Keratinocyte (primary cell): ENCODE data around the gene MYO1G. TPM values are rescaled to one million over a fixed set of nuclear protein-coding genes. Genes with fewer than 3 reads are reported as not detected.

Experiments
- DNase-seq: peaks from one replicate; pipeline ENCODE4 v3.0.0-alpha.2; 2011; ENCODE audit warnings: low read depth, missing footprints, low spot score
- FAIRE-seq: peaks from 2 replicates; lab custom pipeline; 2011; peaks lifted over from hg19 to GRCh38; lab: Jason Lieb, UNC
- H2AFZ ChIP-seq: 2 replicates; pipeline ENCODE4 v1.6.0; 2012; ENCODE audit warnings: low read length, control low read depth, inconsistent platforms; ENCODE audit not compliant: control insufficient read depth
- H3K27ac ChIP-seq: 2 replicates; pipeline ENCODE4 v1.5.1; 2011; ENCODE audit warnings: low read length; ENCODE audit not compliant: control insufficient read depth, insufficient read depth
- H3K27me3 ChIP-seq: 3 replicates; pipeline ENCODE4 v1.6.0; 2011; ENCODE audit warnings: low read length; ENCODE audit not compliant: control insufficient read depth, insufficient read depth; ENCODE audit errors: extremely low read depth
- H3K36me3 ChIP-seq, 2 experiments: 2 replicates in 1 of 2; 3 replicates in 1 of 2; pipeline ENCODE4 v1.5.1; 2011; ENCODE audit warnings: low read length in 2 of 2, mild to moderate bottlenecking in 1 of 2; ENCODE audit not compliant: control insufficient read depth in 2 of 2, insufficient read depth in 2 of 2; ENCODE audit errors: extremely low read depth in 1 of 2
- H3K4me1 ChIP-seq: 3 replicates; pipeline ENCODE4 v1.5.1; 2011; ENCODE audit warnings: low read length; ENCODE audit not compliant: control insufficient read depth, insufficient read depth; ENCODE audit errors: extremely low read depth
- H3K4me2 ChIP-seq: 3 replicates; pipeline ENCODE4 v1.6.0; 2011; ENCODE audit warnings: low read depth, low read length; ENCODE audit not compliant: control insufficient read depth, insufficient read depth; ENCODE audit errors: extremely low read depth
- H3K4me3 ChIP-seq, 3 experiments: fragments of 200-600 bp in 1 of 3; sonication (generic) in 1 of 3; 2 replicates in 2 of 3; 3 replicates in 1 of 3; pipeline ENCODE4 v1.5.1; 2011 to 2016; ENCODE audit warnings: low read length in 3 of 3, mild to moderate bottlenecking in 3 of 3, control low read depth in 2 of 3, inconsistent platforms in 1 of 3, low read depth in 1 of 3, mixed read lengths in 1 of 3, mixed run types in 1 of 3, moderate library complexity in 1 of 3; ENCODE audit not compliant: control insufficient read depth in 2 of 3, insufficient read depth in 2 of 3; ENCODE audit errors: extremely low read depth in 1 of 3
- H3K79me2 ChIP-seq: 2 replicates; pipeline ENCODE4 v1.6.0; 2012; ENCODE audit warnings: low read length; ENCODE audit not compliant: control insufficient read depth, insufficient read depth
- H3K9ac ChIP-seq: 3 replicates; pipeline ENCODE4 v1.6.0; 2011; ENCODE audit warnings: low read length; ENCODE audit not compliant: control insufficient read depth, insufficient read depth; ENCODE audit errors: extremely low read depth
- H3K9me1 ChIP-seq: 3 replicates; pipeline ENCODE4 v1.6.0; 2011; ENCODE audit warnings: low read length; ENCODE audit not compliant: control insufficient read depth, insufficient read depth; ENCODE audit errors: extremely low read depth
- H3K9me3 ChIP-seq: 2 replicates; pipeline ENCODE4 v1.5.1; 2012; ENCODE audit warnings: low read depth, low read length; ENCODE audit not compliant: control insufficient read depth
- H4K20me1 ChIP-seq: 3 replicates; pipeline ENCODE4 v1.6.0; 2011; ENCODE audit warnings: low read length; ENCODE audit not compliant: control insufficient read depth, insufficient read depth; ENCODE audit errors: extremely low read depth
- CTCF ChIP-seq, 3 experiments: IDR thresholded peaks in 1 of 3; conservative IDR thresholded peaks in 1 of 3; optimal IDR thresholded peaks in 1 of 3; 2 replicates in 2 of 3; 3 replicates in 1 of 3; pipeline versions ENCODE3 to v1.5.1; 2011; ENCODE audit warnings: low read length in 3 of 3, mild to moderate bottlenecking in 3 of 3, moderate library complexity in 2 of 3, control low read depth in 1 of 3, inconsistent platforms in 1 of 3; ENCODE audit not compliant: insufficient read depth in 2 of 3; ENCODE audit errors: extremely low read depth in 1 of 3
- EZH2 ChIP-seq: IDR thresholded peaks from one replicate; pipeline ENCODE4 v1.6.1; 2012; ENCODE audit warnings: inconsistent platforms, mild to moderate bottlenecking, low read length, moderate library complexity
- dilution Hi-C: fragments of 300-500 bp; cut with MboI; formaldehyde crosslinking; loops from one replicate; pipeline ENCODE4 v1.7.0; 2020; ENCODE audit warnings: low sequenced_read_pairs; ENCODE audit not compliant: extremely low pct_ligation_motif_present
- polyA plus RNA-seq, 5 experiments: library from polyadenylated mRNA; depleted of rRNA in 3 of 5; stranded (reverse) in 3 of 5; stranded (forward) in 1 of 5; unstranded in 1 of 5; fragments of >200 nt; gene quantifications; 1 replicate in 1 of 5; 2 replicates in 3 of 5; 3 replicates in 1 of 5; pipeline versions ENCODE4 v1.2.1 to v1.2.3, GENCODE V29; 2011 to 2012; ENCODE audit warnings: missing spikeins in 2 of 5, low read depth in 1 of 5, low replicate concordance in 1 of 5

Gene MYO1G
- polyA plus RNA-seq, 1 donor (not counting 4 experiments of a cell fraction or from before 2014, with no cell fraction given) = 0.03 TPM

GRCh38 chr7:44920119-44920518, 58.7 kb downstream of the MYO1G start:
- TF ChIP-seq EZH2 (no peak), CTCF (optimal IDR thresholded peaks at IDR 0.05 in 1 of 3, IDR thresholded peaks at IDR 0.05 in 1 of 3, conservative IDR thresholded peaks at IDR 0.05 in 1 of 3; ENCODE audit: extremely low read depth in 1 of 3, insufficient read depth in 2 of 3, low read length in 3 of 3) (no peak)
- H3K9me3 ChIP-seq = no peaks in the 10 kb centered on the region
- no peaks in the 10 kb centered on the region for H3K4me1 ChIP-seq
- H2AFZ ChIP-seq = no peak overlapping the region
- H3K9ac ChIP-seq = no peak overlapping the region
- no peaks in the 10 kb centered on the region for H3K9me1 ChIP-seq
- H3K36me3 ChIP-seq = no peaks in the 10 kb centered on the region
- FAIRE-seq (no peak), DNase-seq (no peak)
- H4K20me1 ChIP-seq = no peaks in the 10 kb centered on the region
- H3K79me2 ChIP-seq = no peaks in the 10 kb centered on the region
- H3K27ac ChIP-seq = no peak overlapping the region
- no peaks in the 10 kb centered on the region for H3K27me3 ChIP-seq
- dilution Hi-C loops = no loop called here
- no peak overlapping the region for H3K4me3 ChIP-seq
- no peak overlapping the region for H3K4me2 ChIP-seq

- Histone ChIP-seq H3K79me2 (no peaks in the 10 kb centered on the region), H3K4me2 (no peak overlapping the region), H3K9me3 (no peaks in the 10 kb centered on the region), H3K4me1 (peaks cover 4% of the 10 kb centered on the region), H3K9me1 (no peaks in the 10 kb centered on the region), H3K27me3 (no peaks in the 10 kb centered on the region), H2AFZ (no peak overlapping the region), H3K27ac (no peak overlapping the region), H3K36me3 (no peaks in the 10 kb centered on the region), H3K4me3 (no peak overlapping the region), H3K9ac (no peak overlapping the region), H4K20me1 (no peaks in the 10 kb centered on the region)
- TF ChIP-seq EZH2 (no peak), CTCF (optimal IDR thresholded peaks at IDR 0.05 in 1 of 3, IDR thresholded peaks at IDR 0.05 in 1 of 3, conservative IDR thresholded peaks at IDR 0.05 in 1 of 3; ENCODE audit: extremely low read depth in 1 of 3, insufficient read depth in 2 of 3, low read length in 3 of 3) (no peak)
- dilution Hi-C loops = no loop called here
- DNase-seq (no peak), FAIRE-seq (no peak)
These were observed 60.8 kb downstream of the MYO1G start for GRCh38 chr7:44918029-44918428.
